A549 treated with CpdA at 1 μM for 4 hours (cell line): ENCODE data around the gene EFEMP1. TPM values are rescaled to one million over a fixed set of nuclear protein-coding genes. Genes with fewer than 3 reads are reported as not detected.

Experiments used
- total RNA-seq: library from RNA; stranded (reverse); fragments of 200-300 nt; extraction: Qiagen RNA extraction; gene quantifications from 5 replicates; pipeline ENCODE4 v1.2.3, GENCODE V29; 2022; ENCODE audit warnings: low read depth

EFEMP1 gene
- total RNA-seq: 30.5 to 60.6 TPM (median 41.0 TPM) in 5 replicates

DNA sequence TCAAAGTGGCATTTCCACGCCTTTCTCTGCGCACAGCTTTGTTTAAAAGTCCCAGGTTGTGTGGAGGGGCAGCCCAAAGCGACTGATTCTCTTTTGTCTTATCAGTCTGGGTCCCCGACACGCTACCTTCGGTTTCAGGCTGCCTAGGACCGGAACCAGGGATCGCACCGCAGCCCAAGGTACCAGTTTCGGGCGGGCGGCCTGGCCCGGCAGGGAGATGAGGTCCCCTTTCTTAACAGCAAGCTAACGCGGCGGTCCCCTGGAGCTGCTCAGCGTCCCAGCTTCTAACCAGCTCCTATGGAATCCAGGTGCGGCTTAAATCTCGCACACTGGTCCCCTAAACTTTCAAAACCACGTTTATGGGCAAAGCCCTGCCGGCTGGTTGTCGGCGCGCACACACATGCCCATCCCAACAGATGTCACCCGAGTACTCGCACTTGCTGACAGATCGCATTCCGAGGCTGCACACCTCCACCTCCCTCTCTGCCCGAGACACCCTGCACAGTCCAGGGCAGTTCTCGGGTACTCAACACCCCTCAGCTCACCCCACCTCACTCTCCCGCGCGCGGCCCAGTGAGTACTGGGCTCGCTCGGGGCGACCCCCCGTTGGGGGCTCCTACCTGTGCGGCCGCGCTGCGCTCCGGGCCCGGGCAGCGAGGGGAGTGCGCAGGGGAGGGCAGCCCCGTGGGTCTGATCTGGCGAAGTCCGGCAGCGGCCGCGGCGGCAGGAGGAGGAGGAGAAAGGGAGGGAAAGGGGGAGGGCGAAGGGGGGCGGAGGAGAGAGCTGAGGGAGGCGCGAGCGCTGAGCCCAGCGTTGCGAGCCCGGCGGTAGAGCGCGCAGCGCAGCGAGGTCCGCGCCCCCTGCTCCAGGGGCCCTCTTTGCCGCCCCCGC lies at the start of gene EFEMP1:
Gene EFEMP1, minus strand, starts transcription at position 692 of the 891 bp plus-strand sequence. CDS start 1,342 bp downstream, outside the sequence.

Other genes with a start within 250 kb of the EFEMP1 start
- 30.0 to 67.8 TPM (median 34.1 TPM) in 5 replicates for gene PNPT1, start 229.9 kb downstream of the EFEMP1 start, total RNA-seq